Measurements from ENCODE around the gene AK3. TPM values are rescaled to one million over a fixed set of nuclear protein-coding genes. Genes with fewer than 3 reads are reported as not detected.

Gene AK3
- total RNA-seq, 1 experiment from 2014 or later = 41.5 TPM

- Histone ChIP-seq H3K23me2 (ENCODE audit: insufficient read length, low read depth, low read length, poor library complexity, severe bottlenecking) (peaks cover 11% of the 10 kb centered on the region), H2AFZ (ENCODE audit: low read length) (no peak overlapping the region), H3K27me3 (ENCODE audit: insufficient read depth, low read length) (no peaks in the 10 kb centered on the region), H4K8ac (replicated peaks; ENCODE audit: insufficient read length, low read depth, low read length) (no peak overlapping the region), H2BK5ac (ENCODE audit: insufficient read length, low read length) (no peak overlapping the region), H4K20me1 (ENCODE audit: control insufficient read depth, insufficient read depth, insufficient read length) (no peaks in the 10 kb centered on the region), H3K4me1 (ENCODE audit: insufficient read depth, low read length) (peaks cover 10% of the 10 kb centered on the region; the same call in 1 of the 2 replicates), H3K4ac (ENCODE audit: low read depth, low read length) (no peak overlapping the region), H3K4me2 (ENCODE audit: insufficient read depth, insufficient read length, low read length) (peak overlapping the region; percentile 44), H4K91ac (ENCODE audit: insufficient read length, low read depth, low read length) (no peak overlapping the region), H2BK120ac (ENCODE audit: low read depth, low read length, poor library complexity, severe bottlenecking) (no peak overlapping the region), H3T11ph (ENCODE audit: low read length) (no peak overlapping the region), H3K56ac (ENCODE audit: insufficient read length, low read depth, low read length) (no peak overlapping the region), H3K18ac (ENCODE audit: insufficient read length, low read depth, low read length) (no peak overlapping the region), H3K23ac (ENCODE audit: insufficient read length, low read depth, low read length) (no peak overlapping the region), H4K5ac (ENCODE audit: insufficient read length, low read depth, low read length) (no peak overlapping the region), H2BK20ac (ENCODE audit: low read depth, low read length, poor library complexity, severe bottlenecking) (no peak overlapping the region), H2BK15ac (ENCODE audit: low read depth, low read length) (no peak overlapping the region), H3K14ac (ENCODE audit: insufficient read depth, low read length) (no peak overlapping the region), H3K9ac (ENCODE audit: extremely low read depth, insufficient read length, low read length) (no peak overlapping the region), H2AK5ac (ENCODE audit: insufficient read length, low read length) (no peak overlapping the region), H3K79me2 (ENCODE audit: insufficient read depth, low read length) (no peaks in the 10 kb centered on the region; the same call in 1 of the 2 replicates), H3K79me1 (ENCODE audit: insufficient read depth, low read depth, low read length, poor library complexity, severe bottlenecking) (peaks cover 3% of the 10 kb centered on the region), H2BK12ac (ENCODE audit: insufficient read length, low read depth, low read length) (no peak overlapping the region), H3K9me3 (ENCODE audit: control insufficient read depth, low read depth, low read length) (no peaks in the 10 kb centered on the region), H3K27ac (ENCODE audit: insufficient read length, low read depth, low read length) (no peak overlapping the region)
- peaks cover 31 to 36% of the 10 kb centered on the region in 2 experiments for H3K4me1 Mint-ChIP-seq
- no peaks in the 10 kb centered on the region for H3K9me3 Mint-ChIP-seq
- peaks cover 0 to 3% (median 0%) of the 10 kb centered on the region in 3 experiments; a peak in 4 of 7 replicates for H3K36me3 Mint-ChIP-seq (ENCODE audit: insufficient read depth in 1 of 3, low read depth in 3 of 3)
- no peaks in the 10 kb centered on the region for H3K27me3 Mint-ChIP-seq (ENCODE audit: low read depth)
- H3K4me3 Mint-ChIP-seq = peak overlapping the region; percentile 82 to 87
- WGBS (ENCODE audit: extremely low coverage, insufficient read length, low lambda C conversion rate) = no CpG with 5 or more reads among the region's 3 CpGs
- DNase-seq = no peak
- TF ChIP-seq CTCF (conservative IDR thresholded peaks at IDR 0.05) = no peak
- no peak overlapping the region for H3K27ac Mint-ChIP-seq
These were observed 1.2 kb upstream of the AK3 start for GRCh38 chr9:4742246-4742645.
